Ovary (tissue), 3 donors: ENCODE data around the gene ANAPC5.

Source experiments
- EP300 ChIP-seq: sonication (generic); formaldehyde crosslinking; IDR thresholded peaks from one replicate; pipeline ENCODE4 v1.6.1; 2017; ENCODE audit warnings: antibody characterized with exemption
- TF ChIP-seq, protein P1 (sequence below), 3 donors: fragments of 450-650 bp in 2 of 3; fragments of 200-600 bp in 1 of 3; IDR thresholded peaks; one replicate each; pipeline versions ENCODE4 v1.5.1 to v1.8.0; 2016 to 2022; ENCODE audit warnings: antibody characterized with exemption in 3 of 3, mild to moderate bottlenecking in 1 of 3
- donor health status: DM: no; HTN: no; CAD: no.

DNA sequence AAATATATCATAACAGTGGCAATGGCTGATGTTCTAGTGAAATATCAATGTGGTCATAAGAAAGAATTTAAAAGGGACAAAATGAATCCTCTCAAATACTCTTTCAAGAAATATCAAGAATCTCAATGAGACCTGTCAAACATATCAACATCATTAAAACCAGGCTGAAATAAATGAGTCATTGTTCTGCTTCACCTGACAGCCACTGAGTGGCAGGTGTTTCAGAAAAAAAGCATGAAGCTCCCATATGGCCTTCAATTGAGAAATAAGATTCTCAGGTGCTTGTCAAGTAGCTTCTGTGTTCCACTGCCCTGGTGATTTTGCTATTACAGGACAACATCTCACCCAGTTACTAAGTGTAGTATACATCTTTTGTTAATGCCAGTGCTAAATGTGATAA lies 21.5 kb downstream of the ANAPC5 start:
- no peak for TF ChIP-seq EP300
- TF ChIP-seq, protein P1, sequence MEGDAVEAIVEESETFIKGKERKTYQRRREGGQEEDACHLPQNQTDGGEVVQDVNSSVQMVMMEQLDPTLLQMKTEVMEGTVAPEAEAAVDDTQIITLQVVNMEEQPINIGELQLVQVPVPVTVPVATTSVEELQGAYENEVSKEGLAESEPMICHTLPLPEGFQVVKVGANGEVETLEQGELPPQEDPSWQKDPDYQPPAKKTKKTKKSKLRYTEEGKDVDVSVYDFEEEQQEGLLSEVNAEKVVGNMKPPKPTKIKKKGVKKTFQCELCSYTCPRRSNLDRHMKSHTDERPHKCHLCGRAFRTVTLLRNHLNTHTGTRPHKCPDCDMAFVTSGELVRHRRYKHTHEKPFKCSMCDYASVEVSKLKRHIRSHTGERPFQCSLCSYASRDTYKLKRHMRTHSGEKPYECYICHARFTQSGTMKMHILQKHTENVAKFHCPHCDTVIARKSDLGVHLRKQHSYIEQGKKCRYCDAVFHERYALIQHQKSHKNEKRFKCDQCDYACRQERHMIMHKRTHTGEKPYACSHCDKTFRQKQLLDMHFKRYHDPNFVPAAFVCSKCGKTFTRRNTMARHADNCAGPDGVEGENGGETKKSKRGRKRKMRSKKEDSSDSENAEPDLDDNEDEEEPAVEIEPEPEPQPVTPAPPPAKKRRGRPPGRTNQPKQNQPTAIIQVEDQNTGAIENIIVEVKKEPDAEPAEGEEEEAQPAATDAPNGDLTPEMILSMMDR (IDR thresholded peaks at IDR 0.05): no peak
